ENCODE measurements around the gene MYOD1. TPM values are rescaled to one million over a fixed set of nuclear protein-coding genes. Genes with fewer than 3 reads are reported as not detected.

Gene MYOD1
- not detected in 2 replicates for total RNA-seq (2014; rRNA removed; shearing (Covaris generic))

GRCh38 chr11:17719028-17719937 is at the start of gene MYOD1:
Gene MYOD1, plus strand, starts transcription at chr11:17719571. Its CDS starts 212 bp downstream, at chr11:17719783.
- no peak for DNase-seq (ENCODE audit: low spot score)

GRCh38 chr11:17672469-17672868 is 46.9 kb upstream of the MYOD1 start:
- no peak for DNase-seq (ENCODE audit: low spot score)

- DNase-seq (ENCODE audit: low spot score), result no peak
These were observed 45.4 kb upstream of the MYOD1 start for GRCh38 chr11:17673951-17674350.

GRCh38 chr11:17682848-17683247 is 36.5 kb upstream of the MYOD1 start:
- no peak for DNase-seq (ENCODE audit: low spot score)

- peak; percentile 66 for DNase-seq (ENCODE audit: low spot score)
These were observed 35.8 kb upstream of the MYOD1 start for GRCh38 chr11:17683377-17684161.

- no peak for DNase-seq (ENCODE audit: low spot score)
These were observed 34.8 kb upstream of the MYOD1 start for GRCh38 chr11:17684550-17684949.

GRCh38 chr11:17686231-17686980 is 33.0 kb upstream of the MYOD1 start:
- DNase-seq (ENCODE audit: low spot score), result no peak

GRCh38 chr11:17687946-17688670 is 31.3 kb upstream of the MYOD1 start:
- DNase-seq (ENCODE audit: low spot score), result no peak

- DNase-seq (ENCODE audit: low spot score), result no peak
These were observed 27.8 kb upstream of the MYOD1 start for GRCh38 chr11:17691550-17691949.

GRCh38 chr11:17691976-17692375 is 27.4 kb upstream of the MYOD1 start:
- no peak for DNase-seq (ENCODE audit: low spot score)

- DNase-seq (ENCODE audit: low spot score), result no peak
These were observed 26.4 kb upstream of the MYOD1 start for GRCh38 chr11:17692931-17693330.

- no peak for DNase-seq (ENCODE audit: low spot score)
These were observed 25.8 kb upstream of the MYOD1 start for GRCh38 chr11:17693531-17693930.

- DNase-seq (ENCODE audit: low spot score), result no peak
These were observed 24.8 kb upstream of the MYOD1 start for GRCh38 chr11:17694494-17695110.

GRCh38 chr11:17695454-17696441 is 23.6 kb upstream of the MYOD1 start:
- DNase-seq (ENCODE audit: low spot score), result no peak

- no peak for DNase-seq (ENCODE audit: low spot score)
These were observed 22.6 kb upstream of the MYOD1 start for GRCh38 chr11:17696741-17697140.

- DNase-seq (ENCODE audit: low spot score), result no peak
These were observed 22.0 kb upstream of the MYOD1 start for GRCh38 chr11:17697175-17697949.

GRCh38 chr11:17699147-17700114 is 19.9 kb upstream of the MYOD1 start:
- no peak for DNase-seq (ENCODE audit: low spot score)
